ENCODE measurements around the gene ETV1. TPM values are rescaled to one million over a fixed set of nuclear protein-coding genes. Genes with fewer than 3 reads are reported as not detected.

Gene ETV1
- total and polyA plus RNA-seq, 9 of the 15 experiments (the other 6 are each of a cell fraction or from before 2014, with no cell fraction given): 7.2 to 27.4 (median 14.0) TPM

DNA sequence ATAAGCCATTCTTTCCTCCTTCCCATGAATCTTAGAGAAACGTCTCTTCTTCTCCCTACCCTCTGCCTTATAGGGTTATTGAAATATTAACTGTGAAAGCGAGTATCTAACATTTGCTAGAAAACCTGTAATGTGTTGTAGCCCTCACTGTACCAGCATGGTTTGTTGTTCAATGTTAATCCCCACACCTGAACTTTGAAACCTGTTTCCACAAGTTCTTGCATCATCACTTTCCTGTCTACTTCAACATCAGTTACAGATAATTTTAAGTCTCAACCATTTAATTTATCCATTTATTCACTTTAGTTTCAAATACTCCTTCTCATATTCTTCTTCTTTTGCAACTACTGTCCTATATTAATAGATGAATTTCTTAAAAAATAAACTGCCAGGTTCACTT, 148.2 kb downstream of the ETV1 start:
- ChIA-PET CTCF (ENCODE audit: low intra/inter-chr PET ratio) (no interaction called here), POLR2A (no interaction called here)
- H3K36me3 ChIP-seq (ENCODE audit: control insufficient read depth, insufficient read depth, low read length): no peaks in the 10 kb centered on the region
- no peak overlapping the region for H3K4me2 ChIP-seq (ENCODE audit: insufficient read depth, low read length)
- no peak overlapping the region for H3K9ac ChIP-seq (ENCODE audit: insufficient read depth in 1 of 2, low read depth in 2 of 2, low read length in 2 of 2)
- no peaks in the 10 kb centered on the region for H3K9me3 ChIP-seq (replicated peaks; ENCODE audit: control insufficient read depth, insufficient read depth, low read depth, low read length)
- H4K20me1 ChIP-seq (replicated peaks; ENCODE audit: control insufficient read depth, insufficient read depth, low read length): no peaks in the 10 kb centered on the region
- H3K4me3 ChIP-seq: no peak overlapping the region
- no peak overlapping the region for H3K27ac ChIP-seq (ENCODE audit: extremely low read depth, low read depth, low read length)
- H2AFZ ChIP-seq (ENCODE audit: low read depth, low read length): no peak overlapping the region
- WGBS (ENCODE audit: insufficient coverage, low coverage, missing lambda C conversion rate): 3% methylated on average over 2 of the region's 2 CpGs
- no TSS peak for BruUV-seq (replicated peaks)
- FAIRE-seq: no peak
- H3K79me2 ChIP-seq (ENCODE audit: control insufficient read depth, insufficient read depth, low read length): no peaks in the 10 kb centered on the region
- H3K9me1 ChIP-seq (ENCODE audit: control insufficient read depth, insufficient read depth, low read length): no peaks in the 10 kb centered on the region
- no peak for DNase-seq (ENCODE audit: extremely low read depth in 1 of 4, low spot score in 3 of 4)
- TF ChIP-seq ZNF583 (CRISPR knock-in tag; IDR thresholded peaks at IDR 0.05): no peak
- TF ChIP-seq, protein P1, sequence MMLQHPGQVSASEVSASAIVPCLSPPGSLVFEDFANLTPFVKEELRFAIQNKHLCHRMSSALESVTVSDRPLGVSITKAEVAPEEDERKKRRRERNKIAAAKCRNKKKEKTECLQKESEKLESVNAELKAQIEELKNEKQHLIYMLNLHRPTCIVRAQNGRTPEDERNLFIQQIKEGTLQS (IDR thresholded peaks at IDR 0.05): peak; percentile 56; the same call in 1 of the 2 replicates
- TF ChIP-seq, protein P1 (CRISPR knock-in tag; conservative IDR thresholded peaks at IDR 0.05): no peak
- 0 out of 2 replicates have a peak, but pooled peaks have one; percentile 20 for TF ChIP-seq CEBPB (tag; IDR thresholded peaks at IDR 0.05)
- ATAC-seq: no peak
- H3K4me1 ChIP-seq (replicated peaks in 1 of 2; ENCODE audit: control insufficient read depth in 2 of 2, insufficient read depth in 2 of 2, low read length in 2 of 2): no peaks in the 10 kb centered on the region
- no peaks in the 10 kb centered on the region for H3K27me3 ChIP-seq (ENCODE audit: control insufficient read depth in 2 of 2, insufficient read depth in 2 of 2, low read length in 2 of 2)
- in situ Hi-C loops (cut with MboI) (no loop called here), intact Hi-C loops (cut with micrococcal nuclease) (no loop called here)

Small RNA genes lying within 50 kb of the gene (small RNA-seq; reads per million reads assigned to genes)
- gene RF00019: not detected
